Globus pallidus (tissue), 1 donor: ENCODE results near the gene NAA11.
"Not testable (repeated sequence)": the region's sequence is repeated elsewhere in the genome, so short reads cannot be mapped to it uniquely, and the experiment has no call there.

Experiments
- DNase-seq: peaks from one replicate; pipeline ENCODE4 v3.0.0-alpha.2; 2015; ENCODE audit warnings: low spot score

NAA11 gene

GRCh38 chr4:79308137-79308536 lies 17.7 kb downstream of the NAA11 start:
- no peak for DNase-seq

- DNase-seq: no peak
Observed at GRCh38 chr4:79306795-79307194, 19.1 kb downstream of the NAA11 start.

- no peak for DNase-seq
Observed at GRCh38 chr4:79300280-79300679, 25.6 kb downstream of the NAA11 start.

GRCh38 chr4:79298484-79298883 lies 27.4 kb downstream of the NAA11 start:
- no peak for DNase-seq

GRCh38 chr4:79298027-79298426 lies 27.8 kb downstream of the NAA11 start:
- DNase-seq: no peak

- DNase-seq: no peak
Observed at GRCh38 chr4:79297479-79297878, 28.4 kb downstream of the NAA11 start.

- DNase-seq: no peak
Observed at GRCh38 chr4:79296768-79297428, 29.0 kb downstream of the NAA11 start.

- no peak for DNase-seq
Observed at GRCh38 chr4:79295086-79295485, 30.8 kb downstream of the NAA11 start.

- no peak for DNase-seq
Observed at GRCh38 chr4:79294064-79294463, 31.8 kb downstream of the NAA11 start.

GRCh38 chr4:79292008-79292407 lies 33.9 kb downstream of the NAA11 start:
- no peak for DNase-seq

GRCh38 chr4:79290376-79290775 lies 35.5 kb downstream of the NAA11 start:
- peak; percentile 37 for DNase-seq

GRCh38 chr4:79288185-79288584 lies 37.7 kb downstream of the NAA11 start:
- no peak for DNase-seq

- DNase-seq: no peak
Observed at GRCh38 chr4:79287718-79288117, 38.1 kb downstream of the NAA11 start.

- DNase-seq: no peak
Observed at GRCh38 chr4:79287076-79287475, 38.8 kb downstream of the NAA11 start.

GRCh38 chr4:79281566-79282359 lies 44.1 kb downstream of the NAA11 start:
- DNase-seq: no peak

GRCh38 chr4:79277467-79277866 lies 48.4 kb downstream of the NAA11 start:
- DNase-seq: not testable (repeated sequence)

- DNase-seq: no peak
Observed at GRCh38 chr4:79273915-79274314, 51.9 kb downstream of the NAA11 start.

- no peak for DNase-seq
Observed at GRCh38 chr4:79272761-79273160, 53.1 kb downstream of the NAA11 start.

GRCh38 chr4:79272126-79272525 lies 53.7 kb downstream of the NAA11 start:
- no peak for DNase-seq

GRCh38 chr4:79267671-79268070 lies 58.2 kb downstream of the NAA11 start:
- DNase-seq: no peak
